Left ventricle myocardium superior (tissue), 1 donor: ENCODE measurements around the gene FAT4. TPM values are rescaled to one million over a fixed set of nuclear protein-coding genes. Genes with fewer than 3 reads are reported as not detected.

Source experiments
- ATAC-seq: fragments of 200-7000 bp; cut with Tn5 transposase; one replicate; pipeline ENCODE4 v1.9.1; 2020; ENCODE audit warnings: mild to moderate bottlenecking, moderate library complexity
- DNase-seq: peaks from one replicate; pipeline ENCODE4 v3.0.0-alpha.2; 2020
- intact Hi-C: fragments of 100-400 bp; cut with micrococcal nuclease; formaldehyde crosslinking; loops from one replicate; pipeline ENCODE4 v1.11.0; 2022
- total RNA-seq: library from RNA; stranded (reverse); fragmentation: NEBNext Ultra II Directional; extraction: Animal tissue kit (Norgen Biotek cat#: 25700); gene quantifications from one replicate; pipeline ENCODE4 v1.2.1, GENCODE V29; 2021
- donor health status: DM: no; HTN: yes; CAD: no; lungs with severe emphysema.

Gene FAT4
- total RNA-seq, 1 donor from 2014 or later, result 6.1 TPM

DNA sequence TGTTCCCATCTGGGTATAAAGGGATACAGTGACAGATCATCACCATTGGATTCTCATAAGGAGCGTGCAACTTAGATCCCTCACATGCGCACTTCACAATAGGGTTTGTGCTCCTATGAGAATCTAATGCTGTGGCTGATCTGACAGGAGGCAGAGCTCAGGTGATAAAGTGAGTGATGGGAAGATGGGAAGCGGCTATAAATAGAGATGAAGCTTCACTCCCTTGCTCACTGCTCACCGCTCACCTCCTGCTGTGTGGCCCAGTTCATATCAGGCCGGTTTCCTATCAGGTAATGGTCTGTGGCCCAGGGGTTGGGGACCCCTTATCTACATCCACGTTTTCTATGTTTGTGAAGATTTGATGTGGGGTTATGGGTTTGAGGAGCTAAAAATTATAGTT is 43.7 kb downstream of the FAT4 start:
- intact Hi-C loops, result no loop called here

GRCh38 chr4:125359363-125359762 is 44.6 kb downstream of the FAT4 start:
- intact Hi-C loops, result no loop called here
- DNase-seq (no peak), ATAC-seq (no peak)

More for the DNA sequence above, 43.7 kb downstream of the FAT4 start:
- DNase-seq (no peak), ATAC-seq (no peak)

GRCh38 chr4:125359960-125360634 is 45.3 kb downstream of the FAT4 start:
- ATAC-seq (no peak), DNase-seq (no peak)
- intact Hi-C loops, result no loop called here

DNA sequence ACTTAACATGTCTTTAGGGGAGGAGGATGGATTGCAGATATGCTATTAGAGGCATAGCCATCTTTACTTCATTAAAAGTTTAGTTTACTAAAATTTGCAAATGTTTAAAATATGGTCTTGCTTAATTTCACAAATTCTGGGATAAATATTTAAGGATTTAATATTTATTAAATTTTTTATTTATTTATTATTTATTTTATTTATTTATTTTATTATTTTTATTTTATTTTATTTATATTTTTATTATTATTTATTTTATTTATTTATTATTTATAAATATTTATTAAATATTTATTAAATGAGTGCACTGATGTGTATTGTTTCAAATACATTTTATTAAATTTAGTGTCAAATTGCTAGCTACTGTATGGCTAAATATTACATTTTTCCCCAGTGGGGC is 46.0 kb downstream of the FAT4 start:
- no peak for DNase-seq
- ATAC-seq, result no peak
- intact Hi-C loops, result no loop called here
